Vagina (tissue), 2 donors: ENCODE results near the gene PPP6R2. TPM values are rescaled to one million over a fixed set of nuclear protein-coding genes. Genes with fewer than 3 reads are reported as not detected.

ENCODE experiments used
- DNase-seq, 2 donors: peaks; one replicate each; pipeline ENCODE4 v3.0.0-alpha.2; 2017; ENCODE audit errors: extremely low spot score in 2 of 2
- H3K27ac ChIP-seq: fragments of 200-600 bp; sonication (generic); one replicate; pipeline ENCODE4 v1.5.1; 2019
- H3K27me3 ChIP-seq: fragments of 200-600 bp; sonication (generic); one replicate; pipeline ENCODE4 v1.5.1; 2019
- H3K36me3 ChIP-seq, 2 donors: fragments of 200-600 bp; sonication (generic); one replicate each; pipeline ENCODE4 v1.5.1; 2017 to 2019
- H3K4me1 ChIP-seq: fragments of 200-600 bp; sonication (generic); one replicate; pipeline ENCODE4 v1.5.1; 2019
- H3K4me3 ChIP-seq, 2 donors: fragments of 200-600 bp; sonication (generic); 1 replicate in 1 of 2; 2 replicates in 1 of 2; pipeline ENCODE4 v1.5.1; 2016 to 2019
- H3K9me3 ChIP-seq: fragments of 200-600 bp; sonication (generic); one replicate; pipeline ENCODE4 v1.5.1; 2019
- CTCF ChIP-seq, 3 experiments: fragments of 450-650 bp in 2 of 3; fragments of 200-600 bp in 1 of 3; sonication (generic) in 1 of 3; IDR thresholded peaks; one replicate each; pipeline ENCODE4 v1.5.1; 2017 to 2019; ENCODE audit warnings: antibody characterized with exemption in 3 of 3, mild to moderate bottlenecking in 2 of 3, moderate library complexity in 2 of 3
- POLR2A ChIP-seq, 2 donors: fragments of 450-650 bp; IDR thresholded peaks; one replicate each; pipeline ENCODE4 v1.6.1; 2017; ENCODE audit warnings: antibody characterized with exemption in 2 of 2, mild to moderate bottlenecking in 2 of 2, moderate library complexity in 2 of 2
- POLR2AphosphoS5 ChIP-seq, 2 donors: sonication (generic); formaldehyde crosslinking; IDR thresholded peaks; one replicate each; pipeline ENCODE4 v1.9.0; 2017; ENCODE audit warnings: antibody characterized with exemption in 2 of 2, mild to moderate bottlenecking in 2 of 2, low read depth in 1 of 2; ENCODE audit not compliant: insufficient read depth in 1 of 2
- intact Hi-C: fragments of 100-400 bp; cut with DNase I; formaldehyde crosslinking; loops from one replicate; pipeline ENCODE4 v1.15.1; 2023
- total RNA-seq: library from RNA; depleted of rRNA; stranded (reverse); fragments of >200 nt; gene quantifications from one replicate; pipeline ENCODE4 v1.2.3, GENCODE V29; 2016

PPP6R2 gene
- total RNA-seq, 1 donor from 2014 or later = 49.1 TPM

- Histone ChIP-seq H3K27me3 (no peaks in the 10 kb centered on the region), H3K4me3 (no peak overlapping the region), H3K36me3 (peaks cover 0 to 14% of the 10 kb centered on the region in 2 donors), H3K4me1 (peaks cover 17% of the 10 kb centered on the region), H3K27ac (no peak overlapping the region), H3K9me3 (no peaks in the 10 kb centered on the region)
- TF ChIP-seq POLR2AphosphoS5 (IDR thresholded peaks at IDR 0.05; ENCODE audit: insufficient read depth in 1 of 2, low read depth in 1 of 2) (no peak), CTCF (IDR thresholded peaks at IDR 0.05) (no peak), POLR2A (IDR thresholded peaks at IDR 0.05) (no peak)
- no peak for DNase-seq
- intact Hi-C loops = no loop called here
These were observed 55.9 kb downstream of the PPP6R2 start for GRCh38 chr22:50398831-50399648.

- Histone ChIP-seq H3K4me3 (no peak overlapping the region), H3K9me3 (no peaks in the 10 kb centered on the region), H3K27ac (no peak overlapping the region), H3K36me3 (peaks cover 0 to 10% of the 10 kb centered on the region in 2 donors), H3K27me3 (no peaks in the 10 kb centered on the region), H3K4me1 (peaks cover 17% of the 10 kb centered on the region)
- DNase-seq = no peak
- intact Hi-C loops = no loop called here
- TF ChIP-seq POLR2A (IDR thresholded peaks at IDR 0.05) (no peak), POLR2AphosphoS5 (IDR thresholded peaks at IDR 0.05; ENCODE audit: insufficient read depth in 1 of 2, low read depth in 1 of 2) (no peak), CTCF (IDR thresholded peaks at IDR 0.05) (no peak)
These were observed 56.7 kb downstream of the PPP6R2 start for GRCh38 chr22:50399751-50400331.

- Histone ChIP-seq H3K4me3 (no peak overlapping the region), H3K27me3 (no peaks in the 10 kb centered on the region), H3K36me3 (peaks cover 0 to 9% of the 10 kb centered on the region in 2 donors), H3K27ac (no peak overlapping the region), H3K9me3 (no peaks in the 10 kb centered on the region), H3K4me1 (peaks cover 17% of the 10 kb centered on the region)
- no peak for DNase-seq
- intact Hi-C loops = no loop called here
- no peak for TF ChIP-seq CTCF (IDR thresholded peaks at IDR 0.05)
- no peak for TF ChIP-seq POLR2AphosphoS5 (IDR thresholded peaks at IDR 0.05; ENCODE audit: insufficient read depth in 1 of 2, low read depth in 1 of 2)
- no peak for TF ChIP-seq POLR2A (IDR thresholded peaks at IDR 0.05)
These were observed 57.3 kb downstream of the PPP6R2 start for GRCh38 chr22:50400406-50400805.

- TF ChIP-seq POLR2AphosphoS5 (IDR thresholded peaks at IDR 0.05; ENCODE audit: insufficient read depth in 1 of 2, low read depth in 1 of 2) (no peak), CTCF (IDR thresholded peaks at IDR 0.05) (no peak), POLR2A (IDR thresholded peaks at IDR 0.05) (no peak)
- Histone ChIP-seq H3K9me3 (no peaks in the 10 kb centered on the region), H3K27me3 (no peaks in the 10 kb centered on the region), H3K4me3 (no peak overlapping the region), H3K36me3 (peaks cover 0 to 5% of the 10 kb centered on the region in 2 donors), H3K4me1 (peaks cover 17% of the 10 kb centered on the region), H3K27ac (no peak overlapping the region)
- intact Hi-C loops = no loop called here
- DNase-seq = no peak
These were observed 57.8 kb downstream of the PPP6R2 start for GRCh38 chr22:50400931-50401330.

GRCh38 chr22:50401907-50402306 is 58.8 kb downstream of the PPP6R2 start:
- intact Hi-C loops = no loop called here
- Histone ChIP-seq H3K36me3 (peaks cover 0 to under 1% of the 10 kb centered on the region in 2 donors), H3K27ac (no peak overlapping the region), H3K4me1 (peaks cover 17% of the 10 kb centered on the region), H3K9me3 (no peaks in the 10 kb centered on the region), H3K4me3 (no peak overlapping the region), H3K27me3 (no peaks in the 10 kb centered on the region)
- no peak for DNase-seq
- TF ChIP-seq POLR2A (IDR thresholded peaks at IDR 0.05) (no peak), POLR2AphosphoS5 (IDR thresholded peaks at IDR 0.05; ENCODE audit: insufficient read depth in 1 of 2, low read depth in 1 of 2) (no peak), CTCF (IDR thresholded peaks at IDR 0.05) (no peak)
